Activated CD8-positive, alpha-beta memory T cell treated with anti-CD3 and anti-CD28 coated beads, Interleukin-2, amount 50 U/mL, for 1 hour (primary cell): ENCODE data around the gene REC8.

ENCODE experiments used
- DNase-seq: peaks from one replicate; pipeline ENCODE4 v3.0.0-alpha.2; 2020; ENCODE audit errors: extremely low read depth

Gene REC8

DNA sequence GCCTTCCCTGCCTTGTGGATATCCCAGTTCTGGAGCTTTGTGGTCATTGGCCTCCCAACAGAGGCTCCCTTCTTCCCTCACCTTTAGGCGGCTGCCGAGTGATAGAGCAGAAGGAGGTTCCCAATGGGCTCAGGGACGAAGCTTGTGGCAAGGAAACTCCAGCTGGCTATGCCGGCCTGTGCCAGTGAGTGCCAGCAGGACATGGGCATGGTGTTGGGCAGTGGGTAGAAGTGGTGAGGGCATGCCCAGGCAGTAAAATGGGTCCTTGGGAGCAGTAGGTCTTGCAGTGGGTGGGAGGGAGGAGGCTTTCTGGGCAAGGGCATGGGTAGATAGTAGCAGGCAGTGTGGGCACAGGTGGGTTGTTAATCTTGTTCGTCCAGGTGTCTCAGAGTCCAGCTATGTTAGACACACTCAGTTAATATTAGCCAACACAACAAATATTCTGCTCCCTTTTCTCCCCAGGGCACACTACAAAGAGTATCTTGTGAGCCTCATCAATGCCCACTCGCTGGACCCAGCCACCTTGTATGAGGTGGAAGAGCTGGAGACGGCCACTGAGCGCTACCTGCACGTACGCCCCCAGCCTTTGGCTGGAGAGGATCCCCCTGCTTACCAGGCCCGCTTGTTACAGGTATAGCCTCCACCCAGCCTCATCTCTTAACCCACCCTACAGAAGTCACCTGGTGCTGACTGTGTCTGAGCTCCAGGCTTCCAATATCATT lies 11.9 kb upstream of the REC8 start:
- DNase-seq: no peak

DNA sequence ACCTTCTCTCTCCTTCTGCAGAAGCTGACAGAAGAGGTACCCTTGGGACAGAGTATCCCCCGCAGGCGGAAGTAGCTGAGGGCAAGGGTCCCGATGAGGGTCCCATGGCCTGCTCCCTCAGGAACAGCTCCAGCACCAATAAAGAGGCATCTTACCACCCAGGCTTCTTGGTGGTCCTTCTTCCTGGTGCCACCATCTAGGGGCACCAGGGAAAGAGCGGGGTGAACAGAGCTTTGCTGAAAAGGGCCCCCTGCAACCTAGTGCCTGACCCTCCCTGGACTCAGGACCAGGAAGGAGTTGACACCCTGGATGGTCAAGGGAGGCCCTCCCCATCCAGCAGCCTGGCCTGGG lies 11.4 kb upstream of the REC8 start:
- no peak for DNase-seq

DNA sequence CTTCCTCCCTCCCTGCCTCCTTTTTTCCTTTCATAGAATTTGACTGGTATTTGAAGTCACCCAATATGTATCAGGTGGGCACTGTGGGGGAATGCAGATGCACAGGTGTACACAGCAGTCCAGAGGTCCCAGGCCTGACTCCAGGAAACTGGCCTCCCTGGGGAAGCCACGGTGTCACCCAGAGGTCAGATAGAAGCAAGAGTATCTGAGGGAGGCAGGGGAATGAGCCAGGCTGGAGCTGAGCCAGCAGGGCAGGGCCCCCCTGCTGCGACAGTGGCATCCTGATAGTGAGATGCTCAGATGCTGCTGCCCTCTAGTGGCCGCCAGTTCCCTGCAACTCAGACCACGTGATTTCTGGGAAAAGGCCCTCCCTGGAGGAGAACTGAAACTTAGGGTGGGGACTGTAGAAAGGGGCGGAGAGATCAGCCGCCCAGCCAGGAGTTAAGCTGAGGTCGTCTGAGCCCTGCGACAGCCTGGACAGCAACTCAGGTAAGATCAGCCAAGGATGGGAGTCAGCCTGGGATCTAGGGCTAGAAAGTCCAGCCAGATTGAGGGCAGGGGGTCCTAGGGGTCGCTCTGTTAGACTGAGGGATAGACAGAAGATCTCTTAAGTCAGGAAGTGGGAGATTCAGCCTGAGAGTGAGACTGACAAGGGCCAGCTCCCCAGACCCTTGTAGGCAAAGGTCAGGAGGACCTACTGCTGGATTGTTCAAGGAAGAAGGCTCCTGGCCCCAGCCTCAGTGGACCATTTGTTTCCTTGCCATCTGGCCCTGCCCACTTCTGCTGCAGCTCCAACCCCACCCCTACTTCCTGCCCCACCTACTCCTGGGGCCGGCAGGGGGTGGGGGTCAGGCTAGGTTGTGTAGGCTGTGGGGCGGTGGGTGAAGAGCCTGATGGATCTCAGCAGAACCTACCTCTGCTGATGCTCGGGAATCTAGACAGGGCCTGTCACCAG lies 10.8 kb upstream of the REC8 start, which contains the start of gene IRF9:
TSS of gene IRF9 (plus strand) at position 416 of the 955 bp plus-strand sequence. CDS start 880 bp downstream, outside the sequence.
- DNase-seq: peak; percentile 90

DNA sequence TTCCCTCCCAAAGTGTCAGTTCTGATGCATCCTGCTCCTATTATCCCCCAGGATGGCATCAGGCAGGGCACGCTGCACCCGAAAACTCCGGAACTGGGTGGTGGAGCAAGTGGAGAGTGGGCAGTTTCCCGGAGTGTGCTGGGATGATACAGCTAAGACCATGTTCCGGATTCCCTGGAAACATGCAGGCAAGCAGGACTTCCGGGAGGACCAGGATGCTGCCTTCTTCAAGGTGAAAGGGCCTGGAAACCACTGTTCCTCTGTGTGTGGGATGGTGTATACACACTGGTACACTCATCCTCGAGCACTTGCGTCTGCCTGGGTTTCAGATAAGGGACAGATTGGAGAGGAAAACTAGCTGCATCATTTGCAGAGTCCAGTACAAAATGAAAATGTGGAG lies 9.8 kb upstream of the REC8 start:
- no peak for DNase-seq

GRCh38 chr14:24164518-24164991 lies 7.3 kb upstream of the REC8 start:
- no peak for DNase-seq

GRCh38 chr14:24165785-24166184 lies 6.1 kb upstream of the REC8 start:
- DNase-seq: no peak

GRCh38 chr14:24167469-24168114 lies 4.3 kb upstream of the REC8 start:
- DNase-seq: no peak

GRCh38 chr14:24172261-24172860 lies 481 bp downstream of the REC8 start:
- DNase-seq: no peak

- DNase-seq: no peak
These were observed 996 bp downstream of the REC8 start for GRCh38 chr14:24172871-24173281.

DNA sequence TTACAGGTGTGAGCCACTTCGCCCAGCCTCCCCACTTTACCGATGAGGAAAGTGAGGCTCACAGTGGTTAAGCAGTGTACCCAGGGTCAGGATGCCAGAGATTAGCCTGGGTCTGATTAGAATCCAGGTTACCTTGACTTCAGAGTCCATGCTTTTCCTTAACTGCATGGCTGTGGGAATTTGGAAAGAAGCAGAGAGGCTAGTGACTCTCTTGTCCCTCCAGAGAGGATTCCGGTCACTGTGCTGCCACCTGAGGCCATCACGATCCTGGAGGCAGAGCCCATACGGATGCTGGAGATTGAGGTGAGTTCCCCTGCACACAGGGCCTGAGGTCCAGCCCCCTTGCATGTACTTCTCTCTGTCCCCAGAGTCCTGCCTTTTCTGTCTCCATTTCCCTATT lies 4.7 kb downstream of the REC8 start:
- no peak for DNase-seq

DNA sequence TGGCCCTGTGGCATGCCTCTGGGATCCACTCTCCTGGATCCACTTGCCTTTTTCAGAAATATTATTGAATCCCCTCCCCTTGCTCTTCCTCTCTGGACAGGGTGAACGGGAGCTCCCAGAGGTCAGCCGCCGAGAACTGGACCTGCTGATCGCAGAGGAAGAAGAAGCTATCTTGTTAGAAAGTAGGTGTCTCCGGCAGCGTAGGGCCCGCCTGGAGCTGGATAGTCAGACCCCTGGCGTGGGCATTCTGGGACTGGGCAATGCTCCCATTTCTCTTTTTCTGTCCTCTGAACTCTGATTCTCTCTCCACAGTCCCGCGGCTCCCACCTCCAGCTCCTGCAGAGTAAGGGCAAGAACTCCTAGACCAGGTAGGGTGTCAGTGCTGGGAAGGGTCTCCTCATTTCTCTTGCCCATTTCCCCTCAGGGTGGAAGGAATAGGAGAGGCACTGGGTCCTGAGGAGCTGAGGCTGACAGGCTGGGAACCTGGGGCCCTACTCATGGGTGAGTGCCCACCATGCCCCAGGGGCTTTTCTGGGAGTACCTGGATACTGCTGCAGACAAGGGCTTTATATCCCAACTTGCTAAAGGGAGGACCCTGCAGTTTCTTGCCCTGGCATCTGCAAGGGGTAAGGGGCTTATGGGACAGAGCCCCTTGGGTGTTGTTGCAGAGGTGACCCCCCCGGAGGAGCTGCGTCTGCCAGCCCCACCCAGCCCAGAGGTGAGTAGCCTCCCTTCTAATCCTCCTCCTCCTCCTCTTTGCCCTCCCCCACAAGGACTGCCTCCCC lies 5.4 kb downstream of the REC8 start:
- DNase-seq: no peak

- DNase-seq: no peak
These were observed 6.0 kb downstream of the REC8 start for GRCh38 chr14:24177891-24178290.

DNA sequence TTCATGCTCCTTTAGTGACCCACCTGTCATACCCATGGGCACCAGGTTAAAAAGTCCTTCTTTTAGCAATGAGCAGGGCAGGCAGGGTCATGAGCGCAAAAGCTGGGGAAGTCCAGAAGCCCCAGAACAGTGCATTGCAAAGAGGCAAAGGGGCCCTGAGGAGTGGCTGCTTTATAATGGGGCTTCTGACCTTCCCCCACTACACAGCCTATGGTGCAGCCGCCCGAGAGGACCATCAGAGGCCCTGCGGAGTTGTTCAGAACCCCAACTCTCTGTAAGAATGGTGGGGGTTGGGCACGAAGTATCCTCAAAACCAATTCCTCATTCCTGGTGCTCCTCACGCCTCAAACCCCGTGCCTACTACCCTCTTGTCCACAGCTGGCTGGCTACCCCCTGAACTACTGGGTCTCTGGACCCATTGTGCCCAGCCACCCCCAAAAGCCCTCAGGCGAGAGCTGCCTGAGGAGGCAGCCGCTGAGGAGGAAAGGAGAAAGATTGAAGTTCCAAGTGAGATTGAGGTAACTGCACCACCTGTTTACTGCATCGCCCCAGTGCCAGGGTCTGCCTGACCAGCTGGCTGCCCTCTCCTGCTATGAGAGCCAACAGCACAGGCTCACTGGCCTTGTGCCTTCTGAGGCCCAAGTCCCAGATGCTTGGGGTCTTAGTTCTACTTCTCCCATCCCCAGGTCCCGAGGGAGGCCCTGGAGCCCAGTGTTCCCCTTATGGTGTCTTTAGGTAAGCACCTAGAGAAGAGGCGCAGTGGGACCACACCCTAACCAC lies 6.7 kb downstream of the REC8 start:
- DNase-seq: no peak

DNA sequence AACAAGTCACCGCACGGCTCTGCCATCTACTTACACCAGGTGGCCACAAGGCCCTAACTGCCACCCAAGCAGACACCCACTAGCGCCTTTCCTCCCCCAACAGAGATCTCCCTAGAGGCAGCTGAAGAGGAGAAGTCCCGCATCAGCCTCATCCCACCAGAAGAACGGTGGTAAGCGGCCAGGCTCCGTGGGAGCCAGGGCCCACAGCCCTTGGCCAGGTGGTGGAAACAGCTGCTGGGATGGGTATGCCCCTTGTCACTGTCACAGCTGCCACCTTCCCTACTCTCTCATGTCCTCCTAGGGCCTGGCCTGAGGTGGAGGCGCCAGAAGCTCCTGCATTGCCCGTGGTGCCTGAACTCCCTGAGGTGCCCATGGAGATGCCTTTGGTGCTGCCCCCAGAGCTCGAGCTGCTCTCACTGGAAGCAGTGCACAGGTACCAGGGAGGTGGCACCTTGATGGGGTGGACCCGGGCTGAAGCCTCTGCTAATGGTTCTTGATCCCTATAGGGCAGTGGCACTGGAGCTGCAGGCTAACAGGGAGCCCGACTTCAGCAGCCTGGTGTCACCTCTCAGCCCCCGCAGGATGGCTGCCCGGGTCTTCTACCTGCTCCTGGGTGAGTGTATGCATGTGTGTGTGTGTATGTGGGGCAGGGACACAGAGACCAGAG lies 7.5 kb downstream of the REC8 start:
- no peak for DNase-seq

GRCh38 chr14:24179961-24180796 lies 8.3 kb downstream of the REC8 start:
- DNase-seq: no peak

DNA sequence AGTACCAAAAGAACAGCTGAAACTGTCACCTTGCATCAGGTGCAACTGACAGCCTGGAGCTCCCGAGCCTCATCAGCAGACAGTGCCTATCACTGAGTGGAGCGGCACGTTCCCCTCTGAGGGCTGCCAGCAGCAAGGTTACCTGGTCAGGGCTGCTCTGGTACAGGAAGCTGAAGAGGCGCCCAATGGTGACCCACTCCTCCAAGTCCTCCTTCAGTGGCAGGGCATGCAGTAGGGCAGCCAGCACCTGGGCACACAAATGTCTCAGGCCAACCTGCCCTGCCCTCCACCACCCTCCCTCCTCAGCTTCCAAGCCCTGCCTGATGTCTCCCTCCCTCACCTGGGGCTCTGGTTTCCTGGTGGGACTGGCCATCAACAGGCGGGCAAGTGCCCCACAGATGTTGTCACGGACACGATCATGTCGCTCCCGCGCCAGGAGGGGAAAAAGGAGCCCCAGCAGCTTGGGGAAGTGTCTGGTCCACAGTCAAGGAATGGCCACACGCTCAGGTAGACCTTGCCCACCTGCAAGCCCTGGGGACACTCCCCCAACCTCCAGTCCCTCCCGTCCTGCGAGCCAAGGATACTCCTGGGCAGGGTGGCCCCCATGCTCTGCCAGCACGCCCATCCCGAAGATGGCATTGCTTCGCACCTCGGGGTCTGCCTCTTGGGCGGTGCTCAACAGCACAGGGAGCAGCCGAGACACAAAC lies 9.6 kb downstream of the REC8 start:
- no peak for DNase-seq

- DNase-seq: no peak
These were observed 10.4 kb downstream of the REC8 start for GRCh38 chr14:24182110-24182882.
